HEK293 (cell line): Measurements from ENCODE around the gene MVP.

Source experiments
- ZBTB26 ChIP-seq: fragments of 450-650 bp; formaldehyde crosslinking; optimal IDR thresholded peaks from 2 replicates; pipeline ENCODE3; 2016; ENCODE audit warnings: missing biosample characterization, mild to moderate bottlenecking, missing genetic modification characterization
- ZIC2 ChIP-seq: fragments of 450-650 bp; formaldehyde crosslinking; IDR thresholded peaks from 2 replicates; pipeline ENCODE4 v1.5.1; 2016; ENCODE audit warnings: missing biosample characterization, missing genetic modification characterization
- ZNF112 ChIP-seq: fragments of 450-650 bp; formaldehyde crosslinking; IDR thresholded peaks from 2 replicates; pipeline ENCODE4 v1.5.0; 2017; ENCODE audit warnings: missing biosample characterization, missing genetic modification characterization
- ZNF18 ChIP-seq: fragments of 450-650 bp; formaldehyde crosslinking; IDR thresholded peaks from 2 replicates; pipeline ENCODE4 v1.5.1; 2016; ENCODE audit warnings: missing biosample characterization, missing genetic modification characterization

- TF ChIP-seq ZIC2 (tag by site-specific recombination) (no peak), ZNF18 (tag by site-specific recombination) (no peak), ZBTB26 (tag by site-specific recombination) (no peak), ZNF112 (no peak)
Measured at GRCh38 chr16:29863669-29863984, 43.4 kb downstream of the MVP start.
